Measurements from ENCODE around the gene DCHS1. TPM values are rescaled to one million over a fixed set of nuclear protein-coding genes. Genes with fewer than 3 reads are reported as not detected.

The DCHS1 gene
- total and polyA plus RNA-seq, 9 of the 15 experiments (the other 6 are each of a cell fraction or from before 2014, with no cell fraction given), result 0.04 to 0.49 (median 0.14) TPM; not detected in 2

GRCh38 chr11:6626971-6627761 lies 28.4 kb downstream of the DCHS1 start:
- no peak overlapping the region for H3K4me2 ChIP-seq (ENCODE audit: insufficient read depth, low read length)
- no TSS peak for BruUV-seq (replicated peaks)
- H3K36me3 ChIP-seq (ENCODE audit: control insufficient read depth, insufficient read depth, low read length), result no peaks in the 10 kb centered on the region
- ATAC-seq (no peak), FAIRE-seq (no peak), DNase-seq (ENCODE audit: extremely low read depth in 1 of 4, low spot score in 3 of 4) (no peak)
- no peaks in the 10 kb centered on the region for H3K9me3 ChIP-seq (replicated peaks; ENCODE audit: control insufficient read depth, insufficient read depth, low read depth, low read length)
- POLR2A ChIA-PET, result interaction anchor here (0.6 to 2.0 kb wide), 5 partner anchors 8 to 72 kb away, joined by 3 to 6 read pairs (median 3); partner anchors contain the start of gene TPP1
- no peaks in the 10 kb centered on the region for H4K20me1 ChIP-seq (replicated peaks; ENCODE audit: control insufficient read depth, insufficient read depth, low read length)
- peak overlapping the region in 1 of 2 experiments; percentile 75; a peak in 2 of 4 replicates for H3K9ac ChIP-seq (ENCODE audit: insufficient read depth in 1 of 2, low read depth in 2 of 2, low read length in 2 of 2)
- intact Hi-C loops (cut with micrococcal nuclease) (no loop called here), in situ Hi-C loops (cut with MboI) (no loop called here)
- WGBS (ENCODE audit: insufficient coverage, low coverage, missing lambda C conversion rate), result 30% methylated on average over 18 of the region's 19 CpGs
- peaks cover 0 to 31% of the 10 kb centered on the region in 2 experiments; a peak in 2 of 5 replicates for H3K4me1 ChIP-seq (replicated peaks in 1 of 2; ENCODE audit: control insufficient read depth in 2 of 2, insufficient read depth in 2 of 2, low read length in 2 of 2)
- H3K9me1 ChIP-seq (ENCODE audit: control insufficient read depth, insufficient read depth, low read length), result no peaks in the 10 kb centered on the region
- TF ChIP-seq GABPA (tag; conservative IDR thresholded peaks at IDR 0.05; ENCODE audit: low read depth) (no peak), CUX1 (CRISPR knock-in tag; IDR thresholded peaks at IDR 0.05) (no peak), ATF3 (IDR thresholded peaks at IDR 0.05) (no peak), ATF3 (CRISPR knock-in tag; conservative IDR thresholded peaks at IDR 0.05) (no peak), EP400 (IDR thresholded peaks at IDR 0.05) (no peak), FOXP1 (CRISPR knock-in tag; IDR thresholded peaks at IDR 0.05) (no peak), EP300 (IDR thresholded peaks at IDR 0.05; ENCODE audit: low read length) (no peak)
- H3K79me2 ChIP-seq (ENCODE audit: control insufficient read depth, insufficient read depth, low read length), result no peaks in the 10 kb centered on the region
- CTCF ChIA-PET (ENCODE audit: low intra/inter-chr PET ratio), result no interaction called here
- H3K27me3 ChIP-seq (ENCODE audit: control insufficient read depth in 2 of 2, insufficient read depth in 2 of 2, low read length in 2 of 2), result peaks cover 3 to 37% of the 10 kb centered on the region in 2 experiments; a peak in 4 of 5 replicates
- H3K4me3 ChIP-seq, result no peak overlapping the region
- H3K27ac ChIP-seq (ENCODE audit: extremely low read depth, low read depth, low read length), result no peak overlapping the region
- H2AFZ ChIP-seq (ENCODE audit: low read depth, low read length), result no peak overlapping the region

Measured in K562 (cell line).